B cell (primary cell): Measurements from ENCODE around the gene PTPRT. TPM values are rescaled to one million over a fixed set of nuclear protein-coding genes. Genes with fewer than 3 reads are reported as not detected.

Source experiments
- ATAC-seq: fragments of 200-7000 bp; cut with Tn5 transposase; one replicate; pipeline ENCODE4 v1.10.0; 2021; ENCODE audit warnings: low read depth, mild to moderate bottlenecking, moderate number of reproducible peaks, moderate library complexity
- CTCF ChIA-PET: fragments of 350-600 bp; sonication (Branson Sonifier 250); formaldehyde crosslinking; loops from one replicate; lab custom pipeline; 2021; ENCODE audit warnings: antibody characterized with exemption, inconsistent platforms; lab: Charles Lee
- POLR2A ChIA-PET: fragments of 350-600 bp; sonication (Branson Sonifier 250); formaldehyde crosslinking; loops from one replicate; lab custom pipeline; 2021; ENCODE audit warnings: antibody characterized with exemption; lab: Charles Lee
- DNase-seq: peaks from one replicate; pipeline ENCODE4 v3.0.0; 2013
- H2AFZ ChIP-seq: 2 replicates; pipeline ENCODE4 v1.6.1; 2012; ENCODE audit warnings: mild to moderate bottlenecking, low read depth, low read length; ENCODE audit not compliant: insufficient read depth, poor library complexity, severe bottlenecking
- H3K27ac ChIP-seq, 2 donors: 1 replicate in 1 of 2; 2 replicates in 1 of 2; pipeline ENCODE4 v1.5.1; 2012 to 2013; ENCODE audit warnings: low read length in 2 of 2, mild to moderate bottlenecking in 2 of 2, moderate library complexity in 1 of 2
- H3K27me3 ChIP-seq, 4 experiments: fragments of 200-600 bp in 1 of 4; sonication (generic) in 1 of 4; replicated peaks in 1 of 4; 1 replicate in 2 of 4; 2 replicates in 2 of 4; pipeline versions ENCODE4 v1.6.1 to v1.7.0; 2013 to 2016; ENCODE audit warnings: low read length in 3 of 4, mild to moderate bottlenecking in 2 of 4, mixed read lengths in 1 of 4, moderate library complexity in 1 of 4; ENCODE audit not compliant: insufficient read depth in 4 of 4, control insufficient read depth in 3 of 4; ENCODE audit errors: control extremely low read depth in 1 of 4
- H3K36me3 ChIP-seq, 2 experiments: replicated peaks in 1 of 2; 1 replicate in 1 of 2; 2 replicates in 1 of 2; pipeline versions ENCODE4 v1.6.1 to v1.7.1; 2013; ENCODE audit warnings: low read length in 1 of 2; ENCODE audit not compliant: insufficient read depth in 2 of 2, control insufficient read depth in 1 of 2; ENCODE audit errors: control extremely low read depth in 1 of 2, extremely low read depth in 1 of 2
- H3K4me1 ChIP-seq, 2 donors: fragments of 200-600 bp in 1 of 2; sonication (generic) in 1 of 2; 1 replicate in 1 of 2; 2 replicates in 1 of 2; pipeline versions ENCODE4 v1.5.1 to v1.6.1; 2013 to 2017; ENCODE audit warnings: low read length in 2 of 2; ENCODE audit not compliant: control insufficient read depth in 2 of 2, insufficient read depth in 2 of 2
- H3K4me2 ChIP-seq: replicated peaks from 2 replicates; pipeline ENCODE3; 2012; ENCODE audit warnings: mild to moderate bottlenecking, low read depth, low read length; ENCODE audit not compliant: poor library complexity, severe bottlenecking
- H3K4me3 ChIP-seq, 5 experiments: fragments of 200-600 bp in 1 of 5; sonication (generic) in 1 of 5; 1 replicate in 3 of 5; 2 replicates in 2 of 5; pipeline versions ENCODE4 v1.5.1 to v1.7.0; 2011 to 2016; ENCODE audit warnings: low read length in 4 of 5, mild to moderate bottlenecking in 4 of 5, low read depth in 2 of 5, control low read depth in 1 of 5, moderate library complexity in 1 of 5; ENCODE audit not compliant: insufficient read depth in 1 of 5; ENCODE audit errors: control extremely low read depth in 1 of 5, extremely low read depth in 1 of 5
- H3K79me2 ChIP-seq: fragments of 200-600 bp; sonication (generic); one replicate; pipeline ENCODE4 v1.6.0; 2016; ENCODE audit warnings: low read length; ENCODE audit not compliant: control insufficient read depth, insufficient read depth
- H3K9ac ChIP-seq: fragments of 200-600 bp; sonication (generic); 2 replicates; pipeline ENCODE4 v1.6.1; 2017; ENCODE audit warnings: mild to moderate bottlenecking, low read length, moderate library complexity
- H3K9me3 ChIP-seq, 3 donors: one replicate each; pipeline versions ENCODE4 v1.6.1 to v1.7.1; 2013; ENCODE audit warnings: low read length in 2 of 3; ENCODE audit not compliant: control insufficient read depth in 2 of 3, insufficient read depth in 1 of 3; ENCODE audit errors: control extremely low read depth in 1 of 3
- H4K20me1 ChIP-seq: 2 replicates; pipeline ENCODE4 v1.6.0; 2012; ENCODE audit warnings: mild to moderate bottlenecking, low read length; ENCODE audit not compliant: insufficient read depth, control insufficient read depth, poor library complexity, severe bottlenecking
- H3K27ac Mint-ChIP-seq: one replicate; pipeline ENCODE4 v1.8.0; 2021; ENCODE audit warnings: mixed read lengths
- H3K27me3 Mint-ChIP-seq: one replicate; pipeline ENCODE4 v1.8.0; 2021; ENCODE audit warnings: mixed read lengths
- H3K4me1 Mint-ChIP-seq: one replicate; pipeline ENCODE4 v1.8.0; 2021; ENCODE audit warnings: mixed read lengths
- H3K4me3 Mint-ChIP-seq: one replicate; pipeline ENCODE4 v1.8.0; 2021; ENCODE audit warnings: mixed read lengths
- H3K9me3 Mint-ChIP-seq: one replicate; pipeline ENCODE4 v1.8.0; 2022; ENCODE audit warnings: mixed read lengths; ENCODE audit not compliant: insufficient read depth
- EZH2 ChIP-seq: IDR thresholded peaks from 2 replicates; pipeline ENCODE4 v1.6.1; 2012; ENCODE audit warnings: borderline replicate concordance, low read depth, mild to moderate bottlenecking, moderate library complexity, low read length; ENCODE audit not compliant: insufficient read depth, poor library complexity, severe bottlenecking
- WGBS: methylation state at CpG from one replicate; pipeline ENCODE4 v1.1.5; 2013; ENCODE audit warnings: missing lambda C conversion rate; ENCODE audit not compliant: insufficient coverage; 5-methylcytosine and 5-hydroxymethylcytosine counted together
- intact Hi-C: fragments of 100-400 bp; cut with micrococcal nuclease; formaldehyde crosslinking; loops from one replicate; pipeline ENCODE4 v1.10.0; 2022
- polyA plus RNA-seq: library from polyadenylated mRNA; depleted of rRNA; stranded (reverse); fragments of >200 nt; gene quantifications from 2 replicates; pipeline ENCODE4 v1.2.3, GENCODE V29; 2012
- total RNA-seq, 2 donors: library from RNA; stranded (reverse); fragments of 120-200 nt in 1 of 2; gene quantifications; 1 replicate in 1 of 2; 2 replicates in 1 of 2; pipeline versions ENCODE4 v1.2.3 to v1.2.4, GENCODE V29; 2013 to 2022
- TF ChIP-seq, protein P1 (sequence below): fragments of 200-600 bp; IDR thresholded peaks from one replicate; pipeline ENCODE4 v1.8.0; 2022; ENCODE audit warnings: antibody characterized with exemption, mild to moderate bottlenecking

The PTPRT gene
- total and polyA plus RNA-seq, 2 donors (not counting 1 experiment from before 2014, with no cell fraction given): not detected

DNA sequence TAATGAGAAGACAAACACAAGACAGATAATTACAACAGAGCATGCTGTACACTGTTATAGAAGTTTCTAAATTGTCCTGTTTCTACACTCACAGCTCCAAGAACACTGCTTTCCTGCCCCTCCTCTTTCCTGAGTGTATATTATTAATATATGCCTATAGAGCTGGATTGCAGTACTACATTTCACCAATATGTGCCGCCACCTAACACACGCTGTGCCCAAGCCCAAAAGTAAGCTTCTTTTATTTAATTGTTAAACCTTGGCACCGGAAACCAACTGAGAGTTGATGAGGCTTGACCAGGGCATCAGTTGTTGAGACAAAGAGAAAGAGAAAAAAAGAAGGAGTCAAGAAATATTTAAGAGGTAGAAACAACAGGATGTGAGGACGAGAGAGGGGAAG lies 16.0 kb upstream of the PTPRT start:
- Mint-ChIP-seq H3K4me1 (no peaks in the 10 kb centered on the region), H3K9me3 (no peaks in the 10 kb centered on the region), H3K27ac (no peak overlapping the region), H3K27me3 (no peaks in the 10 kb centered on the region), H3K4me3 (no peak overlapping the region)
- Histone ChIP-seq H3K9me3 (no peaks in the 10 kb centered on the region), H3K4me2 (no peak overlapping the region), H3K4me1 (no peaks in the 10 kb centered on the region), H2AFZ (no peak overlapping the region), H3K9ac (no peak overlapping the region), H3K36me3 (no peaks in the 10 kb centered on the region), H3K27ac (no peak overlapping the region), H3K27me3 (no peaks in the 10 kb centered on the region), H3K79me2 (no peaks in the 10 kb centered on the region), H4K20me1 (no peaks in the 10 kb centered on the region), H3K4me3 (no peak overlapping the region)
- intact Hi-C loops: no loop called here
- no peak for DNase-seq
- TF ChIP-seq, protein P1, sequence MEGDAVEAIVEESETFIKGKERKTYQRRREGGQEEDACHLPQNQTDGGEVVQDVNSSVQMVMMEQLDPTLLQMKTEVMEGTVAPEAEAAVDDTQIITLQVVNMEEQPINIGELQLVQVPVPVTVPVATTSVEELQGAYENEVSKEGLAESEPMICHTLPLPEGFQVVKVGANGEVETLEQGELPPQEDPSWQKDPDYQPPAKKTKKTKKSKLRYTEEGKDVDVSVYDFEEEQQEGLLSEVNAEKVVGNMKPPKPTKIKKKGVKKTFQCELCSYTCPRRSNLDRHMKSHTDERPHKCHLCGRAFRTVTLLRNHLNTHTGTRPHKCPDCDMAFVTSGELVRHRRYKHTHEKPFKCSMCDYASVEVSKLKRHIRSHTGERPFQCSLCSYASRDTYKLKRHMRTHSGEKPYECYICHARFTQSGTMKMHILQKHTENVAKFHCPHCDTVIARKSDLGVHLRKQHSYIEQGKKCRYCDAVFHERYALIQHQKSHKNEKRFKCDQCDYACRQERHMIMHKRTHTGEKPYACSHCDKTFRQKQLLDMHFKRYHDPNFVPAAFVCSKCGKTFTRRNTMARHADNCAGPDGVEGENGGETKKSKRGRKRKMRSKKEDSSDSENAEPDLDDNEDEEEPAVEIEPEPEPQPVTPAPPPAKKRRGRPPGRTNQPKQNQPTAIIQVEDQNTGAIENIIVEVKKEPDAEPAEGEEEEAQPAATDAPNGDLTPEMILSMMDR: no peak
- no peak for TF ChIP-seq EZH2
- CTCF ChIA-PET: no interaction called here
- WGBS: 56% methylated on average over 2 of the region's 4 CpGs
- POLR2A ChIA-PET: no interaction called here
- ATAC-seq: no peak

- ChIA-PET CTCF (no interaction called here), POLR2A (no interaction called here)
- TF ChIP-seq EZH2: no peak
- Histone ChIP-seq H4K20me1 (no peaks in the 10 kb centered on the region), H2AFZ (no peak overlapping the region), H3K4me3 (no peak overlapping the region), H3K79me2 (no peaks in the 10 kb centered on the region), H3K27me3 (no peaks in the 10 kb centered on the region), H3K27ac (no peak overlapping the region), H3K36me3 (no peaks in the 10 kb centered on the region), H3K9me3 (peaks cover 0 to 8% (median 0%) of the 10 kb centered on the region in 3 donors), H3K4me2 (no peak overlapping the region), H3K9ac (no peak overlapping the region), H3K4me1 (no peaks in the 10 kb centered on the region)
- Mint-ChIP-seq H3K4me1 (no peaks in the 10 kb centered on the region), H3K27ac (no peak overlapping the region), H3K9me3 (no peaks in the 10 kb centered on the region), H3K27me3 (peaks cover 4% of the 10 kb centered on the region), H3K4me3 (no peak overlapping the region)
- DNase-seq (no peak), ATAC-seq (no peak)
- 95% methylated on average over 6 of the region's 6 CpGs for WGBS
- intact Hi-C loops: no loop called here
These were observed 12.4 kb upstream of the PTPRT start for GRCh38 chr20:43202100-43202499.
